Neural cell (in vitro differentiated cells): ENCODE results near the gene CELF5. TPM values are rescaled to one million over a fixed set of nuclear protein-coding genes. Genes with fewer than 3 reads are reported as not detected.

Experiments
- H2AFZ ChIP-seq: fragments of 200-600, 300-800 bp; sonication (generic), shearing (Covaris generic); 2 replicates; pipeline ENCODE4 v1.6.0; 2014; ENCODE audit warnings: low read depth, mild to moderate bottlenecking, antibody characterized with exemption, low read length, moderate library complexity
- H3F3A ChIP-seq: fragments of 200-600 bp; shearing (Covaris generic); 2 replicates; pipeline ENCODE4 v1.6.1; 2016; ENCODE audit warnings: mild to moderate bottlenecking, moderate library complexity, mixed read lengths, antibody characterized with exemption, low read length; ENCODE audit not compliant: insufficient read depth, poor library complexity, severe bottlenecking
- H3K27ac ChIP-seq: fragments of 200-600, 300-800 bp; sonication (generic), shearing (Covaris generic); 2 replicates; pipeline ENCODE4 v1.5.1; 2014; ENCODE audit warnings: mild to moderate bottlenecking, low read length, moderate library complexity
- H3K27me3 ChIP-seq: fragments of 300-800, 200-600 bp; sonication (generic), shearing (Covaris generic); 2 replicates; pipeline ENCODE4 v1.6.0; 2014; ENCODE audit warnings: mild to moderate bottlenecking, low read depth, low read length, moderate library complexity; ENCODE audit not compliant: insufficient read depth
- H3K36me3 ChIP-seq: fragments of 300-800, 200-600 bp; sonication (generic), shearing (Covaris generic); 2 replicates; pipeline ENCODE4 v1.5.1; 2014; ENCODE audit warnings: mild to moderate bottlenecking, antibody characterized with exemption, low read length, moderate library complexity; ENCODE audit not compliant: insufficient read depth
- H3K4me2 ChIP-seq: fragments of 300-800, 200-600 bp; sonication (generic), shearing (Covaris generic); 2 replicates; pipeline ENCODE4 v1.6.0; 2014; ENCODE audit warnings: mild to moderate bottlenecking, low read length
- H3K4me3 ChIP-seq: fragments of 300-800, 200-600 bp; sonication (generic), shearing (Covaris generic); 2 replicates; pipeline ENCODE4 v1.5.1; 2014; ENCODE audit warnings: mild to moderate bottlenecking, low read length, moderate library complexity
- H3K79me2 ChIP-seq: fragments of 200-600 bp; shearing (Covaris generic); replicated peaks from 2 replicates; pipeline ENCODE4 v1.6.0; 2014; ENCODE audit warnings: mild to moderate bottlenecking, low read length, moderate library complexity; ENCODE audit not compliant: insufficient read depth
- H3K9ac ChIP-seq: fragments of 300-800, 200-600 bp; sonication (generic), shearing (Covaris generic); 2 replicates; pipeline ENCODE4 v1.6.1; 2016; ENCODE audit warnings: mild to moderate bottlenecking, low read length, mixed read lengths
- H3K9me2 ChIP-seq: fragments of 200-600 bp; shearing (Covaris generic); 2 replicates; pipeline ENCODE4 v1.6.1; 2016; ENCODE audit warnings: mild to moderate bottlenecking, low read length, mixed read lengths; ENCODE audit not compliant: insufficient read depth
- H3K9me3 ChIP-seq: fragments of 200-600, 300-800 bp; sonication (generic), shearing (Covaris generic); 2 replicates; pipeline ENCODE4 v1.6.1; 2016; ENCODE audit warnings: mild to moderate bottlenecking, mixed run types, low read length, moderate library complexity, mixed read lengths
- H4K20me1 ChIP-seq: fragments of 200-600 bp; shearing (Covaris generic); 2 replicates; pipeline ENCODE4 v1.6.1; 2016; ENCODE audit warnings: mild to moderate bottlenecking, mixed run types; ENCODE audit not compliant: insufficient read depth
- EP300 ChIP-seq: fragments of 450-650 bp; conservative IDR thresholded peaks from 2 replicates; pipeline ENCODE4 v1.6.1; 2014; ENCODE audit warnings: antibody characterized with exemption, mild to moderate bottlenecking, moderate library complexity; ENCODE audit not compliant: poor library complexity, severe bottlenecking
- EZH2 ChIP-seq: fragments of 200-600, 300-800 bp; shearing (Covaris generic), sonication (generic); IDR thresholded peaks from 2 replicates; pipeline ENCODE4 v1.6.1; 2014; ENCODE audit warnings: antibody characterized with exemption, low read length, borderline replicate concordance, mild to moderate bottlenecking; ENCODE audit not compliant: insufficient read depth, poor library complexity, severe bottlenecking
- MXI1 ChIP-seq: fragments of 450-650 bp; conservative IDR thresholded peaks from 2 replicates; pipeline ENCODE4 v1.6.1; 2014; ENCODE audit warnings: antibody characterized with exemption, mild to moderate bottlenecking; ENCODE audit not compliant: poor library complexity, severe bottlenecking
- POLR2AphosphoS5 ChIP-seq: IDR thresholded peaks from 2 replicates; pipeline ENCODE4 v1.6.1; 2012
- RAD21 ChIP-seq: fragments of 450-650 bp; conservative IDR thresholded peaks from 2 replicates; pipeline ENCODE4 v1.6.1; 2014; ENCODE audit warnings: antibody characterized with exemption, mild to moderate bottlenecking, moderate library complexity
- SMC3 ChIP-seq: fragments of 450-650 bp; conservative IDR thresholded peaks from 2 replicates; pipeline ENCODE4 v1.6.1; 2014; ENCODE audit warnings: antibody characterized with exemption, mild to moderate bottlenecking, moderate library complexity; ENCODE audit not compliant: poor library complexity
- TAF1 ChIP-seq: IDR thresholded peaks from 2 replicates; pipeline ENCODE4 v1.6.1; 2012; ENCODE audit warnings: low read depth
- polyA plus RNA-seq: library from polyadenylated mRNA; depleted of rRNA; stranded (reverse); fragments of >200 nt; gene quantifications from 2 replicates; pipeline ENCODE4 v1.2.3, GENCODE V29; 2014
- TF ChIP-seq, protein P1 (sequence below): IDR thresholded peaks from 2 replicates; pipeline ENCODE4 v1.6.1; 2012; ENCODE audit warnings: borderline replicate concordance
- TF ChIP-seq, protein P2 (sequence below): fragments of 450-650 bp; IDR thresholded peaks from 2 replicates; pipeline ENCODE4 v1.5.1; 2014; ENCODE audit warnings: antibody characterized with exemption, mild to moderate bottlenecking, moderate library complexity; ENCODE audit not compliant: poor library complexity, severe bottlenecking

CELF5 gene
- polyA plus RNA-seq, 1 donor from 2014 or later = 130 TPM

DNA sequence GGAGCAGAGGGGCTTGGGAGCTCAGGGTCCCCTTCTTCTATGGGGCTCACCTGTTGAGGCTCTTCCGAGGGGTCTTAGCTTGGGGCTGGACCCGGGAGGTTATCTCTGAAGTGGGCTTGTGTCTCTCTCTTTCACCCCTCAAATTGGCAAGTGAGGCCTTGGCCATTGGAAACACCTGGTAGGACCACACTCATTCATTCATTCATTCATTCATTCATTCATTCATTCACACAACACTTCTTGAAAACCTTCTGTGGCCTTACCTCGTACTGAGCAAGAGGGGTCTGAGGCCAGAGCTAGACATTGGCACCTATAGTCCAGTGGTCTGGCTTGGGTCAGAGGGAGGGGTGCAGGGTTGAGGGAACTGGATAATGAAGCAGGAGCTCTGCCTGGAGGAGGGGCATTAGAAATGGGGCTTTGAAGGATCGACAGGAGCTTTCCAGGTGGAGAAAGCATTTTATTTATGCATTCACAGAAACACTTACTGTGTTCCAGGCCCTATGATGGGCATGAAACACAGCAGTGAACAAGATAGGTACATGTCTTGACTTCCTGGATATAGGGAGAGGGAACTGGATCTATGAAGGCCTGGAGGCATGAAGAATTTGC is 5.5 kb downstream of the CELF5 start:
- Histone ChIP-seq H3K4me3 (no peak overlapping the region), H3K9me2 (no peaks in the 10 kb centered on the region)
- TF ChIP-seq EZH2 (no peak), EP300 (no peak)
- TF ChIP-seq, protein P1, sequence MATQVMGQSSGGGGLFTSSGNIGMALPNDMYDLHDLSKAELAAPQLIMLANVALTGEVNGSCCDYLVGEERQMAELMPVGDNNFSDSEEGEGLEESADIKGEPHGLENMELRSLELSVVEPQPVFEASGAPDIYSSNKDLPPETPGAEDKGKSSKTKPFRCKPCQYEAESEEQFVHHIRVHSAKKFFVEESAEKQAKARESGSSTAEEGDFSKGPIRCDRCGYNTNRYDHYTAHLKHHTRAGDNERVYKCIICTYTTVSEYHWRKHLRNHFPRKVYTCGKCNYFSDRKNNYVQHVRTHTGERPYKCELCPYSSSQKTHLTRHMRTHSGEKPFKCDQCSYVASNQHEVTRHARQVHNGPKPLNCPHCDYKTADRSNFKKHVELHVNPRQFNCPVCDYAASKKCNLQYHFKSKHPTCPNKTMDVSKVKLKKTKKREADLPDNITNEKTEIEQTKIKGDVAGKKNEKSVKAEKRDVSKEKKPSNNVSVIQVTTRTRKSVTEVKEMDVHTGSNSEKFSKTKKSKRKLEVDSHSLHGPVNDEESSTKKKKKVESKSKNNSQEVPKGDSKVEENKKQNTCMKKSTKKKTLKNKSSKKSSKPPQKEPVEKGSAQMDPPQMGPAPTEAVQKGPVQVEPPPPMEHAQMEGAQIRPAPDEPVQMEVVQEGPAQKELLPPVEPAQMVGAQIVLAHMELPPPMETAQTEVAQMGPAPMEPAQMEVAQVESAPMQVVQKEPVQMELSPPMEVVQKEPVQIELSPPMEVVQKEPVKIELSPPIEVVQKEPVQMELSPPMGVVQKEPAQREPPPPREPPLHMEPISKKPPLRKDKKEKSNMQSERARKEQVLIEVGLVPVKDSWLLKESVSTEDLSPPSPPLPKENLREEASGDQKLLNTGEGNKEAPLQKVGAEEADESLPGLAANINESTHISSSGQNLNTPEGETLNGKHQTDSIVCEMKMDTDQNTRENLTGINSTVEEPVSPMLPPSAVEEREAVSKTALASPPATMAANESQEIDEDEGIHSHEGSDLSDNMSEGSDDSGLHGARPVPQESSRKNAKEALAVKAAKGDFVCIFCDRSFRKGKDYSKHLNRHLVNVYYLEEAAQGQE = no peak

DNA sequence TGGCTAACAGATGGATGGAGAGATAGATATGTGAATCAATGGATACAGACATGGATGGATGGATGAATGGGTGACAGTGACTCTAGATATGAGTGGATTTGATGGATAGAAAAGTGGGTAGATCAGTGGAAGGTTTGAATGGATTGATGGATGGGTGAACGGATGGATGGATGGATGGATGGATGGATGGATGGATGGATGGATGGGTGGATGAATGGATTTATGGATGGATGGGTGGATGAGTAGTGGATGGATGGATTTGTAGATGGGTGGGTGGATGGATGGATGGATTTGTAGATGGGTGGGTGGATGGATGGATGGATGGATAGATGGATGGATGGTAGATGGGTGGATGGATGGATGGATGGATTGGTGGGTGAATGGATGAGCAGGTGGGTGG is 6.8 kb downstream of the CELF5 start:
- Histone ChIP-seq H3F3A (peaks cover 2% of the 10 kb centered on the region), H3K27me3 (no peaks in the 10 kb centered on the region), H3K9me3 (no peaks in the 10 kb centered on the region), H3K79me2 (peaks cover 65% of the 10 kb centered on the region), H4K20me1 (peaks cover 17% of the 10 kb centered on the region), H3K9ac (no peak overlapping the region), H3K9me2 (no peaks in the 10 kb centered on the region), H3K4me2 (no peak overlapping the region), H3K4me3 (peak overlapping the region; percentile 2), H3K36me3 (no peaks in the 10 kb centered on the region), H3K27ac (no peak overlapping the region), H2AFZ (no peak overlapping the region)
- TF ChIP-seq SMC3 (no peak), EZH2 (no peak), EP300 (no peak), POLR2AphosphoS5 (no peak), MXI1 (no peak)
- TF ChIP-seq, protein P2, sequence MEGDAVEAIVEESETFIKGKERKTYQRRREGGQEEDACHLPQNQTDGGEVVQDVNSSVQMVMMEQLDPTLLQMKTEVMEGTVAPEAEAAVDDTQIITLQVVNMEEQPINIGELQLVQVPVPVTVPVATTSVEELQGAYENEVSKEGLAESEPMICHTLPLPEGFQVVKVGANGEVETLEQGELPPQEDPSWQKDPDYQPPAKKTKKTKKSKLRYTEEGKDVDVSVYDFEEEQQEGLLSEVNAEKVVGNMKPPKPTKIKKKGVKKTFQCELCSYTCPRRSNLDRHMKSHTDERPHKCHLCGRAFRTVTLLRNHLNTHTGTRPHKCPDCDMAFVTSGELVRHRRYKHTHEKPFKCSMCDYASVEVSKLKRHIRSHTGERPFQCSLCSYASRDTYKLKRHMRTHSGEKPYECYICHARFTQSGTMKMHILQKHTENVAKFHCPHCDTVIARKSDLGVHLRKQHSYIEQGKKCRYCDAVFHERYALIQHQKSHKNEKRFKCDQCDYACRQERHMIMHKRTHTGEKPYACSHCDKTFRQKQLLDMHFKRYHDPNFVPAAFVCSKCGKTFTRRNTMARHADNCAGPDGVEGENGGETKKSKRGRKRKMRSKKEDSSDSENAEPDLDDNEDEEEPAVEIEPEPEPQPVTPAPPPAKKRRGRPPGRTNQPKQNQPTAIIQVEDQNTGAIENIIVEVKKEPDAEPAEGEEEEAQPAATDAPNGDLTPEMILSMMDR = no peak

More for the DNA sequence above, 5.5 kb downstream of the CELF5 start:
- H3K9ac ChIP-seq = no peak overlapping the region
- peaks cover 2% of the 10 kb centered on the region for H3F3A ChIP-seq
- H3K79me2 ChIP-seq = peaks cover 70% of the 10 kb centered on the region
- peaks cover 17% of the 10 kb centered on the region for H4K20me1 ChIP-seq
- H3K36me3 ChIP-seq = no peaks in the 10 kb centered on the region
- no peak overlapping the region for H3K27ac ChIP-seq
- no peaks in the 10 kb centered on the region for H3K9me3 ChIP-seq
- H3K4me2 ChIP-seq = no peak overlapping the region
- no peaks in the 10 kb centered on the region for H3K27me3 ChIP-seq
- H2AFZ ChIP-seq = no peak overlapping the region

DNA sequence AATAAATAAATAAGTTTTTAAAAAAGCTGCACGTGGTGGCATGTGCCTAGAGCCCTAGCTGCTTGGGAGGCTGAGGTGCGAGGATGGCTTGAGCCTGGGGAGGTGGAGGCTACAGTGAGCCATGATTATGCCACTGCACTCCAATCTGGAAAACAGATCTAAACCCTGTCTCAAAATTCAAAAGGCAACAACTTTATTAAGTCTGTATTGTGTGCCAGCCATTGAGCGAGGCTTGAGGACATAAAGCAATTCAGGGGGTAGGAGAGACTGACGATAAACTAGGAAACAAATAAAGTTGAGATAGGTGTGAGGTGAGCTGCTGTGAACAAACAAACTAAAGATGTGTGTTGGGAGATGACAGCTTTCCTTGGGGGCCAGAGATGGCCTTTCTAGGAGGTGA is 8.7 kb downstream of the CELF5 start:
- no peaks in the 10 kb centered on the region for H3K9me3 ChIP-seq
- peaks cover 47% of the 10 kb centered on the region for H3K79me2 ChIP-seq
- no peak overlapping the region for H3K4me3 ChIP-seq
- no peaks in the 10 kb centered on the region for H3K36me3 ChIP-seq
- H3F3A ChIP-seq = no peaks in the 10 kb centered on the region
- H2AFZ ChIP-seq = no peak overlapping the region
- H4K20me1 ChIP-seq = peaks cover 10% of the 10 kb centered on the region
- H3K9me2 ChIP-seq = no peaks in the 10 kb centered on the region
- H3K27ac ChIP-seq = no peak overlapping the region
- no peak overlapping the region for H3K9ac ChIP-seq
- no peaks in the 10 kb centered on the region for H3K27me3 ChIP-seq
- no peak overlapping the region for H3K4me2 ChIP-seq
- TF ChIP-seq SMC3 = no peak
- TF ChIP-seq, protein P2 = no peak
- no peak for TF ChIP-seq RAD21
- TF ChIP-seq, protein P1 = no peak
- TF ChIP-seq TAF1 = no peak
- no peak for TF ChIP-seq MXI1
- no peak for TF ChIP-seq POLR2AphosphoS5
- no peak for TF ChIP-seq EP300
- TF ChIP-seq EZH2 = no peak
